ENCODE data around the gene CD46.
"Not testable (repeated sequence)": the region's sequence is repeated elsewhere in the genome, so short reads cannot be mapped to it uniquely, and the experiment has no call there.

The CD46 gene

DNA sequence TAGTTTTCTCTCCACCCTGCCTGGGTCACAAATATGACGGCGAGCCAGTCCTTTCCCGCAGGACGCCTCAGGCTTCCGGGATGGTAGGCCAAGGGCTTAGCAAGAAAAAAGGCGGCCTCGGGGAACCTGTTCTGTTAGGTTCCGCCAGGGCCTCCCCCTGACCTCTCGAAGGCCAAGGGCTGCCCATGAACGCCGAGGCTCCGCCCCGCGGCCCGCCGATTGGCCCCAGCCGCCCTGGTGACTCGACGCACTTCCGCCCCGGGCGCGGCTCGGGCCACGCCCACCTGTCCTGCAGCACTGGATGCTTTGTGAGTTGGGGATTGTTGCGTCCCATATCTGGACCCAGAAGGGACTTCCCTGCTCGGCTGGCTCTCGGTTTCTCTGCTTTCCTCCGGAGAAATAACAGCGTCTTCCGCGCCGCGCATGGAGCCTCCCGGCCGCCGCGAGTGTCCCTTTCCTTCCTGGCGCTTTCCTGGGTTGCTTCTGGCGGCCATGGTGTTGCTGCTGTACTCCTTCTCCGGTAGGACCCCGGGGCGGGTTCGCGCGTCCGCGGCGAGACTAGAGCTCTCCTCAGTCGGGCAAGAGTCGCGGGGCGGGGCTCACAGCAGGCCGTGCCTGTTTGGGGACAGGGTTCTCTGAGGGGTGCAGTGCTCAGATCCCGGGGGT lies at the start of gene CD46:
Gene CD46, plus strand, starts transcription at position 265 of the 666 bp plus-strand sequence. Its CDS starts 159 bp downstream, at position 424.
- DNase-seq = peak; percentile 98

DNA sequence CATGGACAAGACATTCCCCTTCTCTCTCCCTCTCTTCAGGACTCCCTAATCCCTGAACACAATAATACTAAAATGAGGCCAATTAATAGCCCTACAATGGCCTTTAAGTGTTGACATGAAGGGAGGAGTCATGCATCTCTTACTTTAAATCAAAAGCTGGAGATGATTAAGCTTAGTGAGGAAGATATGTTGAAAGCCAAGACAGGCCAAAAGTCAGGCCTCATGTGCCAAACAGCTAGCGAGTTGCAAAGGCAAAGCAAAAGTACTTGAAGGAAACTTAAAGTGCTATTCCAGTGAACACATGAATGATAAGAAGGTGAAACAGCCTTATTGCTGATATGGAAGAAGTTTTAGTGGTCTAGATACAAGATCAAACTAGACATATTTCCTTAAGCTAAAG lies 49.5 kb upstream of the CD46 start:
- DNase-seq = no peak

DNA sequence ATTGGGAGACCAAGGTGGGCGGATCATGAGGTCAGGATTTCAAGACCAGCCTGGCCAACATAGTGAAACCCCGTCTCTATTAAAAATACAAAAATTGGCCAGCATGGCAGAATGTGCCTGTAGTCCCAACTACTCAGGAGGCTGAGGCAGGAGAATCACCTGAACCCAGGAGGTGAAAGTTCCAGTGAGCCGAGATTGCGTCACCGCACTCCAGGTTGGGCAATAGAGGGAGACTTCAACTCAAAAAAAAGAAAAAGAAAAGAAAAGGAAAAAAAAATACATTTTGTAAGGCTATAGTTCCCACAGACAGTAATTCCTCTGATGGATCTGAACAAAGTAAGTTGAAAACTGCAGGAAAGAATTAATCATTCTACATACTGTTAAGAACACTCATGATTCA lies 48.1 kb upstream of the CD46 start:
- DNase-seq = no peak

DNA sequence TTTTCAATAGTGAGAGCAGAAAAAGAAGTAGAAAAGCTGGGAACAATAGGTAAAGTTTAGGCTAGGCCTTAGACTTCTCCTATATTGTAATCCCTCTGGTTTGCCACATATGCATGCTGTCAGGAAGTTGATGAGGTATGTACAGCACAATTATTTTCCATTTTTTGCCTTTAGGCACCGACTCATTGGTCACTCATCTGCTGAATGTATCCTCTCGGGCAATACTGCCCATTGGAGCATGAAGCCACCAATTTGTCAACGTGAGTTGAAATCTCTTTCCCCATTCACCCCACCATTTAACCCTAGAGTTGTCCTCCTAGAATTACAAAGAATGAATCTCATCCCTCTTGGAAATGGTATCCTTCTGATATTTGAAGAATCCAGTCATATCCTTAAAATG lies 43.9 kb upstream of the CD46 start:
- not testable (repeated sequence) for DNase-seq

DNA sequence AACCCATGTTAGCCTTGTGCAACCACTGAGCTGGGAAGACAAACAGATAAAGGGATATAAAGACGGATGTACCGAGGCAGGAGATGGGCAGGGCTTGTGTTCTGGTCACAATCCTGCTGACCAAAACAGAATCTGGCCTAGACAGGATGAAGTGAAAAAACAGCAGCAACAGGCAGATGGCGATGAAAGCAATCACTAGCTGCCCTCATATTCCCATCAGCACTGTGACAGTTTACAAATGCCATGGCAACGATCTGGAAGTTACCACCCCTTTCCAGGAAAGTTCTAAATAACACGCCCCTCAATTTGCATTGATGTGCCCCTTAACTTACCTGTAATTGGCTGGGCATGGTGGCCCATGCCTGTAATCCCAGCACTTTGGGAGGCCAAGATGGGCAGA lies 40.6 kb upstream of the CD46 start:
- peak; percentile 64 for DNase-seq

GRCh38 chr1:207712701-207713100 lies 39.2 kb upstream of the CD46 start:
- DNase-seq = not testable (repeated sequence)

- DNase-seq = no peak
Observed at GRCh38 chr1:207713529-207713928, 38.3 kb upstream of the CD46 start.

DNA sequence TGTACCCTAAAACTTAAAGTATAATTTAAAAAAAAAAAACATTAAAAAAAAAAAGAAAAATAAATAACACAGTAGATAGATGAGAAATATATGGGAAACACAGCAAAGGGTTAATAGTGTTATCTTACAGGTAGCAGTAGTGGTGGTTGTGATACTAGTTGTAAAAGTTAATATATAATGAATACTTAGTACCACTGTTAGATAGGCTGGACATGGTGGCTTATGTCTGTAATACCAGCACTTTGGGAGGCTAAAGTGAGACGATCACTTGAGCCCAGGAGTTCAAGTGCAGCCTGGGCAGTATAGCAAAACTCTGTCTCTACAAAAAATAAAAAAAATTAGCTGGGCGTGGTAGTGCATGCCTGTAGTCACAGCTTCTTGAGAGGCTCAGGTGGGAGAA lies 32.6 kb upstream of the CD46 start:
- no peak for DNase-seq

GRCh38 chr1:207728200-207728858 lies 23.5 kb upstream of the CD46 start:
- DNase-seq = peak; percentile 90

- not testable (repeated sequence) for DNase-seq
Observed at GRCh38 chr1:207737503-207738157, 14.2 kb upstream of the CD46 start.

- not testable (repeated sequence) for DNase-seq
Observed at GRCh38 chr1:207738158-207738659, 13.6 kb upstream of the CD46 start.

DNA sequence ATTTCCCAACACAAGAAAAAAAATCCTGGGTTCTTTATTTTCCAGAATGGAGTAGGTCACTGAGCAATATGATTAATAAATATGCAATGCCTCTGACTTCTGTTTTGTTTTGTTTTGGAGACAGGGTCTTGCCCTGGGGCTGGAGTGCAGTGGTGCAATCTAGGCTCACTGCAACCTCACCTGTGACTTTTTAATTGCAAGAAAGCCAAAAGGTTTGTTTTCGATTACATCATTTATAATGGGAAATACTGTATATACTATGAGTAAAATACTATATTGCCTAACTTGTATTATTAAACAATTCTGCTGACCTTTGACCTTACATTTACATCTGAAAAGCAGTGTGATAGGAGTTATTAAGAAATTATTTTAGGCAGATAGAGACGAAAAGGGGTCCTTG lies 11.6 kb upstream of the CD46 start:
- DNase-seq = no peak

DNA sequence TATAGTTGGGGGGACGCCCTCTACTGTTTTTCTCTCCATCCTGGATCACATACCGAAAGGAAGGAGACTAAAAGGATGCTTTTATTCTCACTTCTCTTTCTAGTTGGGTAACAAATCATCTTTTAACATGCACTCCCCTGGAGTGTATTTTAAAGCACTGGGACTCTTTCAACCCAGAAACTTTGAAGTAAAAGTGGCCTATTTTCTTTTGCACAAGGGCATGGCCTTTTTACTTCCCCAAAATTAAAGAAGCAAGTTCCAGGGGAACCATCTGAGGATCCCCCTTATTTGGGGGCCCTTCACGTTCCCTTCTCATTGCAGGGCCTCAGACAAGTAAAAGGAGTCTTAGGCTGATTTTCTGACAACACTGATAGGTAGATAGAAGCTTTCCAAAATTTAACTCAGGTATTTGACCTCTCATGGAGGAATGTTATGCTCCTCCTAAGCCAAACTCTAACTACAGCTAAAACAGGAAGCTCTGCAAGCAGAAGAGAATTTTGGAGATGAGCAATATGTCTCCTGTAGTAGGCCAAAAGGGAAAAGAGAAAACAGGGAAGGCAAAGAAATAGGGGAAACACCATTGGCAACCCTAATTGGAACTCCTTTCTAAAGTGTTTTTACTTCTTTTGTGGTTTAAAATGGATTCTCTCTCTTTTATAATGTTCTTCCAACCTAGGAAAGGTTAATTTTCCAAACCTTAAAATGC lies 8.9 kb upstream of the CD46 start:
- no peak for DNase-seq

DNA sequence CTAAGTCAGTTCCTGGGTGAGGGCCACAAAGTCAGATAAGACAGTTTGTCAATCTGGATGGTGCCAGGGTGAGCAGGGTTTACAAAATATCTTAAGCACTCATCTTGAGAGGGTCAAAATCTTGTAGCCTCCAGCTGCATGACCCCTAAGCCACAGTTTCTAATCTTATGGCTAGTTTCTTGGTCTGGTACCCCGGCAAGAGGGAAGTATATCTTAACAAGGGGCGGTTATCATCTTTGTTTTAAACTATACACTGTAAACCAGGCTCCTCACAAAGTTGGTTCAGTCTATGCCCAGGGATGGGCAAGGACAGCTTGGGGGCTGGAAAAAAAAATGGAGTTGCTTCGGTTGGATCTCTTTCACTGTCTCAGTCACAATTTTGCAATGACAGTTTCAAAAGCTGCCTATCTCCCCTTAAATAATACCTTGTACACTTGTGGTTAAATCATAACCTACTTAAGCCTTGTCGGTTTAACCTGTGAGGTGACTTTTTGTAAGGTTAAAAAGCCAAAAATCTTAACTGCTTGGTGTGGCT lies 7.8 kb upstream of the CD46 start:
- peak; percentile 66 for DNase-seq

DNA sequence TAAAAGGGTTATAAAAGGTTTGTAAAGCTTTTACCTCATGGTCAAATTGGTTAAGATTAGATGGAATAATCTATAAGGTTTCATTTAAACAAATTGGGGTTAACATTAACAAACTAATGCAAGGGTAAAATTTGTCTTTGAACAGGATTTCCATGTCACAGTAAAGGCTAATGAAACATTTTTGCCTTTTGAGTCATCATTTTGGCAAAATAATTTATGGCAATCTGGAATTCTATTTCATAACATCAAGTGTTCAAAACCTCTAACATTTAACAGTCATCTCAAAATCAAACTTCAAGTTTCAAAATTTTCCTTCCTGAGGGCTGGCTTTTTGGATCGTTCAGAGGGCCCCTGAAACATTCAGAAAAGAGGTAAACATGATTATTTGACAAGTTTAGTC lies 6.6 kb upstream of the CD46 start:
- DNase-seq = no peak

GRCh38 chr1:207745839-207746767 lies 5.8 kb upstream of the CD46 start:
- DNase-seq = peak; percentile 69

- DNase-seq = no peak
Observed at GRCh38 chr1:207747627-207748492, 4.0 kb upstream of the CD46 start.

DNA sequence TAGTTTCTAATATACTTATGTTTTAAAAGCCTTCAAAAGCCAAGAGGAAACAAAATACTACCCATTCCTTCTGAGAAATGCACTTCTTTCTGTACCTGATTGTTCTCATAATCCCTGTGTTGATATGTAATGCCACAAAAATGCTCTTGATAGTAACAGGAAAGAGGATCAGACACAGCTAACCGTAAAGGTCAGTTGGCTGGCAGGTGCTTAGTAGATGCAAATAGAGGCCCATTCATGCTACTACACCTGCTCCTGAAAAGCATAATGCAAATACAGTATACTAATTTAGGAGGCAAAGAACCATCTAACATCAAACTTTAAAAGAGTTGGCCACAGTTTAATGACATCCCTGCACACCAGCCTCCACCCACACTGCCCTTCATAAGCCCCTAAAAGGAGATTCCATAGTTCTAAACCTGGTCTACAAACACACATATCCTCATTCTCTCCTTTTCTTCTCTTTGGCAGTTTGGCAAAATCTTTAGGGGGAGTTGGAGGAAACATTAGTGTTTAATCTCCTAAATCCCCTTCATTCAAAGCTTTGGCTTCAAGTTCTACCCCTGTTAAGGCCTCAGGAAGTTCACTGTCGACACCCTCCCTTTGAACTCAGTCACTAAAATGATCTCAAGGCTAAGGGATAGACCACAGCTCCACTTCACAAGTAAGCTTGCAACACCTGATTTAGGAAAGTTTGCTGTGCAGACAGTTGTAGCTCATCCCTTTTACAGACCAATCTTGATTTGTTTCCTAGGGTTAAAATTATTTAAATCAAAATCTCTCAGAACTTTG lies 2.9 kb upstream of the CD46 start:
- no peak for DNase-seq

DNA sequence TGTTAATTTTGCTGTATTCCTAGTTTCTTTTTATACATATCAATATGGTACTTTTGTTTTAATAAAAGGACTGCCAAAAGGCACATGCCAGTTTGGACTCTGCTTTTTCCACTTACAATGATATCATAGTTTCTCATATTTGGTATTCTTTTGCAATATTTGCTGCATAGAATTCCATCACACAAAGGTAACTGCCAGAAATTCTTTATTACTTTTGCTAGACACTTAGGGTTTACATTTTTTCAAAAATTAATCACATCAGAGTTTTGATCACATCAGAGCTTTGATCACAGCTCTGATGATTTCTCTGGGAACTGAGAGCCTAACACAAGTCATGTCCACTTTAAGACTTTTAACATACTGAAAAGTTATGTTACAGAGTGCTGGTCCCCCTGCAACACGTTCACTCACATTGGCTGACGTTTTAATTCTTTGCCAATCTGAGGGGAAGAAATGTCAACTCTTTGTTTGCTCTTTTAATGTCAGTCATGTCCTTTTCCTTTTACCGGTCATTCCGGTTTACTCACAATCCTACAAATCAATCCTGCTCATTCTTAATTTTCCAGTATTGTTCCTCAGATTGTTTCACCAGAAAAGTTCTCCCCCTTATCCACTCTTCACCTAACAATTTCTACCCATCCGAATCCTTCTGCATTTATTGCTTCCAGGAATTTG lies 1.1 kb upstream of the CD46 start:
- no peak for DNase-seq

- DNase-seq = not testable (repeated sequence)
Observed at GRCh38 chr1:207751463-207751789, 428 bp upstream of the CD46 start.

Data from hematopoietic multipotent progenitor cell treated with erythropoietin and hydrocortisone succinate and interleukin-3 and kit ligand, for 8 days (in vitro differentiated cells).